Activated naive CD4-positive, alpha-beta T cell treated with Interleukin-2 at 50 U/mL for 16 hours (primary cell): Measurements from ENCODE around the gene HBEGF.

Source experiments
- DNase-seq: peaks from one replicate; pipeline ENCODE4 v3.0.0-alpha.2; 2020

HBEGF gene

DNA sequence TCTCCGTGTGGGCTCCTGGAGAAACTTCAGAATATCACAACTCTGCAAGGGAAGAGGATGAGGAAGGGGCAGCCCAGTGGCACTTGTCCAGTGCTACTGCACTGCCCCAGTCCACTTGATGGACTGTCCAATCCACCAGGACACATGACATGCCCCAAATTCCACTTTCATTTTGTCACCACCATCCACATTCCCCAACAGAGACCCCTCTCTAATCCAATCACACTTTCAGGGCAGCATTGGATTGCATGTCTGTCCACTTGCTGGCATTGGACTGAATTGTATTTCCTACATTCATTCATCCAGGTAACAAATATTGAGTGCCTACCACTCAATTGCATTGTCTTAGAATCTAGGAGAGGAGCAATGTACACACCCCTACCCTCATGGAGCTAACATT lies 14.8 kb downstream of the HBEGF start:
- DNase-seq, result no peak

DNA sequence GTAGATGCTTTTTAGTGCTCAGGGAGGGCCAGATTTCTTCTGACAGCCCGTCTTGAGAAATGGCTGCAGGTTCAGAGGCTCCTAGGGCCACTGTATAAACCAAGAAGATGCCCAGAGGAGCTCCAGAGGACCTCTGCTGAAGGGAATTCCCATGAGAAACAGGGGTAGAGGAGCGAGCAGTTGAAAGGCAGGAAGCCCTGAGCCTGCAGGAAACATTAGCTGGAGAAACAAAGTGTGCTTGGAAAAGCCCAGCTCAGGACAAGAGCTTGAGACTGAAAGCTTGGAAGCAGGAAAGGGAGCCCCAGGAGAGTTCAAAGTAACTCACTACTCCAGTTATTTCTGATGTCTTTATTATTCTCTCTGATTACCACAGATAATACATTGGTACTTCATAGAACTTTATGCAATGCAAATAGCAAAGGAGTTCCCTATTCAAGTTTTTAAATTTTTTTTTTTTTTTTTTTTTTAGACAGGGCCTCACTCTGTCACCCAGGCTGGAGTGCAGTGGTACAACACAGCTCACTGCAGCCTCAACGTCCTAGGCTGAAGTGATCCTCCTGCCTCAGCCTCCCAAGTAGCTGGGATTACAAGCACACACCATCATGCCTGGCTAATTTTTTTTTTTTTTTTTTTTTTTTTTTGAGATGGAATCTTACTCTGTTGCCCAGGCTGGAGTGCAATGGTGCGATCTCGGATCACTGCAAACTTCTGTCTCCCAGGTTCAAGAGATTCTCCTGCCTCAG lies 16.5 kb downstream of the HBEGF start:
- no peak for DNase-seq

DNA sequence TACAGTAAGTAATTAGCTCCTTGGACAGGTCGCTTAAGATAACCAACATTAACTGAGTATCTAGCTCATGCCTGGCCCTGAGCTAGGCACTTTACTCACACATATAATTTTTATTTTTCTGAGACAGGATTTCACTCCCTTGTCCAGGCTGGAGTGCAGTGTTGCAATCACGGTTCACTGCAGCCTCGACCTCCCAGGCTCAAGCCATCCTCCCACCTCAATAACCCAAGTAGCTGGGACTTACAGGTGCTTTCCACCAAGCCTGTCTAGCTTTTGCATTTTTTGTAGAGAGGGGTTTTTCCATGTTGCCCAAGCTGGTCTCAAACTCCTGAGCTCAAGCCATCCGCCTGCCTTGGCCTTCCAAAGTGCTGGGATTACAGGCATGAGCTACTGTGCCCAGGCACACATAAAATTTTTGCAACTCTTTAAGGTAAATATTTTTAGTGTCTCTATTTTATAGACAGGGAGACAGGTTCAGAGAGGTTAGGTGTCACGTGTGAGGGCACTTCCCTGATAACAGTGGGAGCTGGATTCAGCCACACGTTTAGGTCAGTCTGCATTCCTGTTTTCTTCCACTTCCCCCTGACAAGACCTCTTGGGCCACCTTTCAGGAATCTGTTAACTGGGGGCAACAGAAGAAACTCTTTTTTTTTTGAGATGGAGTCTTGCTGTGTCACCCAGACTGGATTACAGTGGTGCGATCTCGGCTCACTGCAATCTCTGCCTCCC lies 18.2 kb downstream of the HBEGF start:
- no peak for DNase-seq

DNA sequence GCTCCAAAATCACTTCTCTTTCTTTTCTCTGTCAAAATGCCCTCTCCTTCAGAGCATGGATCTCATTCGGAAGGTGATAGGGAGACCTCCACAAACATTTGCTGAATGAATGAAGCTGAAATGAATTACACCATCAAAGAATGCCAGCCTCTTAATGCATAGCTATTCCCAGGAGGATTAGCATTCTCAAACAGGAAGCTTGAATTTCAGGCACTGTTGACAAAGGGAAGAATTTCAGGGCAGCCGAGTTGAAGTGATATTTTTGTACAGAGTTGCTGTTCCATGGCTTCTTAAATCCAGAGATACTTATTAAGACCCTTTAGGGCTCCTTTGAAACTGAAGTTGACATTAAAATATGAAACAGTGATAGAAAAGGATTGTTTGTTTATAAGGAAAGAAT lies 18.8 kb downstream of the HBEGF start:
- no peak for DNase-seq

DNA sequence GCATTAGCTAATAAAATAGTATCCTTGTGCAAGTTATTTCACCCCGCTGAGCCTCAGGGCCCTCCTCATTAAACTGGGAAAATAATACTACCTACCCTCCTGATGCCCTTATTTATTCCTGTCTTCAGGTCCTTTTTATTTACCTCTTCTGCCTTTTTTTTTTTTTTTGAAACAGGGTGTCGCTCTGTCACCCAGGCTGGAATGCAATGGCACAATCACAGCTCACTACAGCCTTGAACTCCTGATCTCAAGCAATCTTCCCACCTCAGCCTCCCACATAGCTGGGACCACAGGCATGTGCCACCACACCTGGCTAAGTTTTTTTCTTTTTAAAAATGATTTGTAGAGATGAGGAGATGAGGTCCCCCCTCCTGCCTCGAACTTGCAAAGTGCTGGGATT lies 20.9 kb downstream of the HBEGF start:
- DNase-seq, result no peak

DNA sequence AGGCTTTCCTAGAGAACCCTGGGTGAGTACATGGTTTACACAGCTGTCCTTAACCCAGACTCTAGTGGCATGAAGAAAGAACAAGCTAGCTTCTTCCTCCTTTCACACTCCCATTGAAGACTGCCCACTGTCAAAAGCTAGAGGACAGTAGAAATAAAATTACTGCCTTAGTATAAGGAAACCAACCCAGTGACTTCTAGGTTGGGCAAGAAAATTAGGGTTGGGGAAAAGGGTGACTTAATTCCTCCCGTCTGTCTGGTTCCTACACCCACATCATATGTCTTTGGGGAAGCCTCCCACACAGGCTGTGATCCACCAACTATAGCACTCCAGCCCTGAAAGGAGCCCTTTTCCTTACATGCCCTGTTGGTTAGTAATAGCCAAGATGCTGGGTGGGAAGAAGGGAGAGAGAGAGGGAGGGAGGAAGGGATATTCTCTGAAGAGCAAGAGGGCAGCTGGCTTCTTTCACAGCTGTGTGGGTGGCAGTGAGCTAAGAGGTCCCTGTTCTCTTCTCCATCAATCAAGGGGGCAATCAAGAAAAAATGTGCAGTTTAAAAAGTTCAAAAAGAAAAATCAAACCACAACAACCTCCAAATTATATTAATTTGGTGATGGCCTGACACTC lies 21.7 kb downstream of the HBEGF start:
- DNase-seq, result no peak

DNA sequence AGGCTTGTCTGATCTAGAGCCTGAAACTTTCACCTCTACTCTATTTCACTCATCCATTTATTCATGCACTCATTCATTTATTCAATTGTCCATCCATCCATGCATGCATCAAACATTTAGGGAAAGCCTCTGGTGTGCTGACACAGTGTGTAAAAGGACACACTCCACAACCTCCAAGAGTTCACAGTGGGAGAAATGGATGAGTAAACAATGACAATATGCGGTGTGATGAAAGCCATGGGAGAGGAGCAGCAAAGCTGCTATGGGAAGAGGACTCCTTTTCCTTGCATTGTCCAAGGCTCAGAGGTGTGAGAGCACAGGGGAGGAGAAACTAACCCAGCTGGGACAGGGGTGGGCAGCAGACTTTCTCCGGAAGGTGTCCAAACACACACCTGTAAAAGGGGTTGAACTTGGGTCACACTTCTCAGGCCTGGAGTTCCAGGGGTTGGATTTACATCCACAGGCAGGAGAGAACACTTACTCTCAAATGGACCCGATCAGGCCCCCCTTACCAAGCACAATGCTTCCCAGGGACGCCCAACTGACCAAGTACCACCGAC lies 22.3 kb downstream of the HBEGF start:
- DNase-seq, result no peak

DNA sequence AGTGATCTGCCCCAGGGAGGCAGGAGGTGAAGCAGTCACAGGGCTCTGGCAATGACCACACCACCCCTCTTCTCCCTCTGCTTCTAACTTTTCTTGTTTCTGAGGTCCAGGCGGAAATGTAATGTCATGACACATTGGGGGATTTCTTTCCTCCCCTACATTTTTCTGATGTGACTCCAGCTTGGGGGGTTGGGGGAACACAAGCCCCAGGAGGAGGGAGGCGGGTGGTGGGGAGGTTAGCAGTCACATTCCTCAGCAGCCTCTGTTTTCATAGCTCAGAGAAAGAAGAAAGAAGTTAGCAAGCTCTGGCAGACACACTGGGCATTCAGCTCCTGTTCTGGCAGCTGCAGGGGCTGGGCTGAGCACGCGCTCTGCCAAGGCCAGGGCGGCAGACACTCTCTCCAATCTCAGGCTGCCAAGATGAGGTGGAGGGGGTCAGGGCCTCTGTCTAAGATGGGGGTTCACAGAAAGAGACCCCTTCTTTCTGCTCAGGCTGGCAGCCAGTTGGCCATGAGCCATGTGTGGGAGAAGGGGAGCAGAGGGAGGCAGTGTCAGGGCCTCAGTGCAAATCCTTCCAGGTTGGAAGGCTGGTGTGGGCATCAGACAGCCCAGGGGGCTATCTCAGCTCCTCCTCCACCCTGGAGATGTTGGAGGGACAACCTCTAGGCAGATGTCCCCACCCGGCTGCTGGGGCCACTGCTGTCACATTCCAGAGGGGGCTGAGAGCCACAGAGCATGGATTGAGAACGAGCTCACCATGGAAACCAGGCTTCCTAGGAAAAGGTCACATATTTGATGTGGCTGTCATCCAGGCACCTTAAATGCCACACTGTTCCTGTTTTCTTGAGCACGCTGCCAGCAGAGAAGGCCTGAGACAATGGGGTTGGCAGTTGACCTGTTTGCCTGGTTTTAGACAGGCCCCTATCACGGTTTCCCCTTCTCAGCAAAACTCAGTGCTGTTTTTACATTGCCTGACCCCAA lies 23.4 kb downstream of the HBEGF start:
- no peak for DNase-seq

DNA sequence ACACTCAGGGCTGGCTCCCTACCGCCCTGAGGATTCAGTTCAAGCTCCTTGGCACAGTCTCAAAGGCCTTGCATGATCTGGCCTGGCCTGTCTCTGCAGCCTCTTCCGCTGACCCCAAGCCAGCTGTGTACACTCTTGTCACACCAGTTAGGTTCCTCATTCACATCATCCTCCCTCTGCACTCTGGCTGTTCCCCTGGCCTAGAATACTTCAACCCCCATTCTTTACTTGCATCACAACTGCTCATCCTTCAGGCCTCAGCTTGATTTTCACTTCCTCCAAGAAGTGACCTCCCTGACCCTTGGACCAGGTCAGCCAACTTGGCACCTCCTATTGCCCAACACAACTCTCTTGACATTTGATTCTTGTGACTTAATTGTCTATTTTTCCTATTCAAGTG lies 24.6 kb downstream of the HBEGF start:
- no peak for DNase-seq

DNA sequence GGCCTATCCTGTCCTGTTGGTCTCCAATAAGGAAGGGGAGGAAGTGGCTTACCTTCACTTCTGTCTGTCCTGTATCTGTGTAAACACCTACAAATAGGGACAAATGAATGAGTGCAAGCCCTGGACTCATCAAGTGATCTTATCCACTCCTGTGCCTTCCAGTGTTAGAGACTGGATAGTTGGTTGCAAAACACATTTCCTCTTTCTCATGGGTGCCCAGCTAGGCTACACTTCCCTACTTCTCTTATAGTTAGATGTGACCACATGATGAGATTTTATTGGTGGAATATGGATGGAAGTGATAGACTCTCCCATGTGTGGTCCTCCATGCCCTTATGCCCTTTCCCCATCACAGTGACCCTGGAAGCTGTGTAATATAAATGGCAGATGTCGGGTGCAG lies 26.6 kb downstream of the HBEGF start:
- no peak for DNase-seq

DNA sequence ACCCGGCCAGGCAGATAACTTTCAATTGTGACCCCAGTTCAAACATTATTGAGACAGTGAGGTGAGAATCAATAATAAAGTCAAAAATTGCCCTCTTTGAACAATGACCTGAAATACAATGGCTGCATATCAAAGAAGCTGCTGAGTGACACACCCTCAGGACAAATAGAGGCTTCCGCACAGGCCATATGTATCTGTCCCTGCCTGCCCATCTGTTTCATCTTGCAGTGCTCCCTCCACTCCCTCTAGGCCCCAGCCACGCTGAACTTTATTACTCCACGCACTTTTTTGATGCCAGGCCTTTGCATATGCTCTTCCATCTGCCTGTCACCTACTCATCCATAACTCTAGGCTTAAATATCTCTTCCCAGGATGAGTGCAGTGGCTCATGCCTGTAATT lies 27.6 kb downstream of the HBEGF start:
- no peak for DNase-seq

DNA sequence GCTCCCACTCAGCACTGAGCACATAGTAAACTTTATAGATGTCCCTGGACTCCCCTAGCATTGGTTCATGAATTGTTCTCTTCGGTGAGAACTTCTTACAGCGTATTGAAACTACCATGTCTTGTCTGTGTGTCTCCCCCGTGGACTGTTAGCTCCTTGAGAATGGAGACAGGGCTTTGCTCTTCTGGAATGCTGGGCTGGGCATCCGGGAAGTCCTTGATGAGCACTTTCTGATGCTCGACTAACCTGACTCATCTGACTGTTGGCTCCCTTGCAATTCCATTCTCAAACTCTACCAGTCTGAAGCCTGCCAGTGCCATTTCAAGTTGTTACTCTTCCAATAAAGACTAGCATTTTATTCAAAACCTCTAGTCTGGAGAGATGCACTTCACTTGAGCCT lies 28.5 kb downstream of the HBEGF start:
- no peak for DNase-seq

DNA sequence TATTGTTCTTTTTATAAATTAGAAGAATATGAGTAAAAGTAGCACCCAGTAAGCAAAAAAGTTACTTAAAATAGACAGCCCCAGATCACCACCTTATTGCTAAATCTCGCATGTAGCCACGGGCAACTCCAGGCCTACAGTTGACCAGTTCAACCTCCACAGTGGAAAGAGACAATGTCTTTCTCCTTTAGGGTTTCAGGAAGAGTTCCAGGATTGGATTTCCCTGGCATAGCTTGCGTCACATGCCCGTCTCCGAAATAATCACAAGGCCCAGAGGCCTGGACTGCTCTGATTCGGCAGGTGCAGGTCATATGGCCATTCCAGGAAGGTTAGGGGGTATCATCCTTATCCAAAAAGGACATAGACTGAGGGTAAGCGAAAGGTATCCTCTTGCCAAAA lies 33.6 kb downstream of the HBEGF start:
- no peak for DNase-seq

DNA sequence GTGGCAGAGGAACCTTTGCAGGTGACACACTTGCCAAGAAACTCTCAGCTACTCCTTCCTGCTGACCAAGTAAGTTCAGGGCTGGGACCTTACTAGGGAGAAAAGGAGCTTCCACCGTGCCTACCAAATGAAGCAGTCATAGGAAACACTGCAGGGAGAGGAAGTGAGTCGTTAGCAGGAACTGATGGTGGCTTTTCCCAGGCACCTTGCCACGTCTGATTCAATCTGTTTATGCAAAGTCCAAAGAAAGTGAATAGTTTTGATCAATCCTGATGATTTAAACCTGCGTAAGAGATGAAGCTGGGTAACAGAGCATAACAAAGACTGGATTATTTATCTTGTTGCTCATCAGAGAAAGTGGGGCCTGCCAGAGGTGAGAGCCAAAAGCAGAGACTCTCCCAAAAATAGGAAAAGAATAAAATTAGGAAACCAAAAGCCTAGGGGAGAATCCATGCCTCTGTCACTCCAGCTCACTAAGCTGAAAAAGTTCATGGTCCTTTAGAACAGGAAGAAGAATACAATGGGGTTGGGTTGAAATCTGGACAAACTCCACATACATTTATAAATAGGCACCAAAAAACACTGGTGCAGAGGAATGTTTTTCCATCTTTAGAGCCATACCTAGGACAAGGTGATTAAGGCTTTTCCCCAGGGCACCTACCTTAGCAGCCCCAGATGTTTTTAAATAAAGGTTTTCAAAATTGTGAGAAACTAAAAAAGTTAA lies 34.2 kb downstream of the HBEGF start:
- no peak for DNase-seq

DNA sequence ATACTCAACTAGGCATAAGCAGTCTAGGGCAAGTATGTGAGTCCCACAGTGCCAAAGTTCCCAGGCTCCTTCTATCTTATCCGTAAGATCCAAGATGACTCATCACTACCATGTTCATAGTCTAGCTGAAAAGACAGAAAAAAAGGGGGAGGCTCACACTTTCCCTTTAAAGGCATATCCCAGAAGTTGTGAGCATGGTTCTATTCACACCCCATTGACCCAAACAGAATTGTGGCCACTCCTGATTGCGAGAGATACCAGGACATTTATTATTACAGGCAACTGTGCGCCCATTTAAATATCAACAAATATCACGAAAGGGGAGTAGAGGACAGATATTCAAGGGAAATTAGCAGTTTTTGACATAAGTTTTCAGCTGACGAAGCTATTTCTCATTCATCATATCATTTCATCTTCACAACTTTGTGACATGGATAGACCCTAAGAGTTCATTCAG lies 35.4 kb downstream of the HBEGF start:
- no peak for DNase-seq

DNA sequence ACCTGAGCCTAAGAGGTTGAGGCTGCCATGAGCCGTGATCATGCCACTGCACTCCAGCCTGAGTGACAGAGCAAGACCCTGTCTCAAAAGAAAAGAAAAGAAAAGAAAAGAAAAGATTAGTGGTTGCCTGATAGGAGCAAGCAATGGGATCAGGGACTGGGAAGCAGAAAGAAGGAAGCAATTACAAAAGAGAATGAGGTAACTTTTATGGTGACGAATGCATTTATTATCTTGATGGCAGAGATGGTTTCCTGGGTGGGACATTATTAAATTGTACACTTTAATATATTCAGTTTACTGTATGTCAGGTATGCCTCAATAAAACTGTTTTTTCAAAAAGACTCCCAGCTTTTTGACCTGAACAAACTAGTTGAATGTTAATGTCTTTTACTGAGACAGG lies 36.0 kb downstream of the HBEGF start:
- no peak for DNase-seq

DNA sequence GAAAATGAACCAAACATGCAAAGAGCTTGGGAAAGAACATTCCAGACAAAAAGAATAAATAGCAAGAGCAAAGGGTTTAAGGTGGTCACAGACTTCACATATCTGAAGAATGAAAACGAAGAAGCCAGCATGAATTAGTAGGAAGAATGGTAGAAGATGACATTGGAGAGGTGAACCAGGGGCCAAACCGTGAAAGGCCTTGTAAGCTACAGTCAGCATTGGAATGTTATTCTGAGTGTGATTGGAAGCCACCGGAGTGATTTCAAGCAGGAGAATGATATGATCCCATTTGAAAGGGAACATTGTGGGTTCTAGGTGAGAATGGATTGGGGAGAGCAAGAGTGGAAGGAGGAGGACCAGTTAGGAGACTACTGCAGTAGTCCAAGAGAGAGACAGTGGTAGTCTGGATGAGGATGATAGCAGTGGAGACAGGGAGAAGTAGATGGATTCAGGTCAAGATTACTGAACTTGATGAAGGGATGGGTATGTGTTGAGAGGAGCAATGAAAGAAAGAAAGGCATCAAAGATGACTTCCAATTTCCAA lies 36.6 kb downstream of the HBEGF start:
- DNase-seq, result no peak

DNA sequence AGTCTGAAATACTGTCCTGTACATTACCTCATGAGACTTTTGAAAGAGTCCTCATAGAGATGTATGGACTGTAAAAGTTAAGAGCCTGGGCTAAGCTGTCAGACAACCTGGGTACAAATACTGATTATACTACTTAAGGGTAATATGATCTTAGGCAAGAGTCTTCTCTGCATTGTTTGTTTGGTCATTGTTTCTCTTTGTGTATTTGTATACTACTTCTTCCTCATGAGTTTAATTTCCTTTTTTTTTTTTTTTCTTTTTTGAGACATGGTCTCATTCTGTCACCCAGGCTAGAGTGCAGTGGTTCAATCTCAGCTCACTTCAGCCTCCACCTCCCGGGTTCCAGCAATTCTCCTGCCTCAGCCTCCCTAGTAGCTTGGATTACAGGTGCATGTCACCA lies 40.9 kb downstream of the HBEGF start:
- no peak for DNase-seq

DNA sequence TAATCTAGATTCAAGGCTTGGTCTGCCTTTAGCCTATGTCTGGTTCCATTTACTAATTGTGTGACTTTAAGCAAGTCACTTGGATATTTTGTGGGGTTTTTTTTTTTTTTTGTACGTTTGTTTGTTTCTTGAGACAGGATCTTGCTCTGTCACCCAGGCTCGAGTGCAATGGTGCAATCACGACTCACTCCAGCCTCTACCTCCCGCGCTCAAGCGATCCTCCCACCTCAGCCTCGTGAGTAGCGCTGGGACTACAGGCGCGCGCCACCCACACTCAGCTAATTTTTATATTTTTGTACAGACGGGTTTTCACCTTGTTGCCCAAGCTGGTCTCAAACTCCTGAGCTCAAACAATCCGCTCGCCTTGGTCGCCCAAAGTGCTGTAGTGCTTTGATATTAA lies 42.4 kb downstream of the HBEGF start:
- no peak for DNase-seq

DNA sequence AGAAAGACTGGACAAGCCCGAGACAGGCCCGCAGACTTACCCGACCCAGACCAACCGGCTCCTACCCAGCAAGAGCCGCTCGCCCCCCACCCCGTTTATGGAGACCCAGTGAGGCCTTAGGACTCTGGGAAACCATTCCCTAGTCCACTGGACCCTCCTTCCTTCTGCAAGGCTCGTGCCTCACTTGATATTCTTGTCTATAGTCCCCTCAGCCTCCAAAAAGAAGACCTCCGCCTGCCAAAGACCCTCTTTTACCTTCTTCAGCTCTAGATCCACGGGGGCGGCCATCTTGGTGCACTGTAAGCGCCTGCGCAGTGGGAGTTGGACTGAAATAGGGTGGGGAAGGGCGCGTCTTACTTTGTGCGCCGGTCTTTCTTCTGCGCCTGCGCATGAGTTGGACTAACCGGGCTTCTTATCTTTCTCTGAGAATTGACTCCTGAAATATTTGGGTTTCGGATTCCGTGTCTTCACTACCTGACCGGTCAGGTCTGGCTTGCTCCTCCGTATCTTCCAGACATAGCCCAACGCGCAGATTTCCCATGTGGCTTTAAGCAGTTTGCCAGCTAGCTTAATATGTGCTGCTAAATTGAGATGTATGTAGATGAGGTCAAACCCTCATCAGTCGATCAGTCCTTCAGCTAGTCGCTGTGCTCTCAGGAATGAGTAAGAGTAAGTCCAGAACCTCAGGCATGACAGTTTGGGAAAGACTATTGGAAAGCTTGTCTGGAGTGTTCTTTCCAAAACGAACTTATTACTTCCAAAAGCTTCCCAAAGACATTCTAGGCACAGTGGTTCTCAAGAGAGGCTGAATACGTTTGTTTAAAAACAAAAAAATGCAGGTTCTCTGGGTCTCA lies 43.4 kb downstream of the HBEGF start, which contains the start of gene PFDN1:
Gene PFDN1, minus strand, starts transcription at position 316 of the 854 bp plus-strand sequence. Its CDS starts 28 bp downstream, at position 288.
- peak; percentile 91 for DNase-seq
